Activated naive CD4-positive, alpha-beta T cell treated with anti-CD3 and anti-CD28 coated beads, Interleukin-2, amount 10 ng/mL, durations not matched to agents 7 days and 5 days (primary cell): ENCODE data around the gene TECPR1.
"Not testable (repeated sequence)": the region's sequence is repeated elsewhere in the genome, so short reads cannot be mapped to it uniquely, and the experiment has no call there.

ENCODE experiments used
- CTCF ChIA-PET: fragments of 350-600 bp; sonication (Branson Sonifier 250); formaldehyde crosslinking; loops from one replicate; lab custom pipeline; 2021; ENCODE audit warnings: antibody characterized with exemption; lab: Charles Lee
- DNase-seq: peaks from one replicate; pipeline ENCODE4 v3.0.0-alpha.2; 2020
- H3K27ac Mint-ChIP-seq: one replicate; pipeline ENCODE4 v1.8.0; 2021; ENCODE audit warnings: mild to moderate bottlenecking, moderate library complexity, mixed read lengths
- H3K27me3 Mint-ChIP-seq: one replicate; pipeline ENCODE4 v1.8.0; 2021; ENCODE audit warnings: mild to moderate bottlenecking, mixed read lengths
- H3K36me3 Mint-ChIP-seq: one replicate; pipeline ENCODE4 v1.8.0; 2021; ENCODE audit warnings: mixed read lengths
- H3K4me1 Mint-ChIP-seq: one replicate; pipeline ENCODE4 v1.8.0; 2021; ENCODE audit warnings: mixed read lengths
- H3K4me3 Mint-ChIP-seq: one replicate; pipeline ENCODE4 v1.8.0; 2021; ENCODE audit warnings: mild to moderate bottlenecking, moderate library complexity, mixed read lengths
- H3K9me3 Mint-ChIP-seq: one replicate; pipeline ENCODE4 v1.8.0; 2021; ENCODE audit warnings: mixed read lengths

The TECPR1 gene

GRCh38 chr7:98219382-98219781 lies 32.6 kb downstream of the TECPR1 start:
- DNase-seq, H3K4me3 Mint-ChIP-seq, CTCF ChIA-PET, H3K9me3 Mint-ChIP-seq, H3K27me3 Mint-ChIP-seq: not testable (repeated sequence)
- peaks cover 17% of the 10 kb centered on the region for H3K4me1 Mint-ChIP-seq
- peak overlapping the region; percentile 61 for H3K27ac Mint-ChIP-seq
- H3K36me3 Mint-ChIP-seq = peaks cover 25% of the 10 kb centered on the region

DNA sequence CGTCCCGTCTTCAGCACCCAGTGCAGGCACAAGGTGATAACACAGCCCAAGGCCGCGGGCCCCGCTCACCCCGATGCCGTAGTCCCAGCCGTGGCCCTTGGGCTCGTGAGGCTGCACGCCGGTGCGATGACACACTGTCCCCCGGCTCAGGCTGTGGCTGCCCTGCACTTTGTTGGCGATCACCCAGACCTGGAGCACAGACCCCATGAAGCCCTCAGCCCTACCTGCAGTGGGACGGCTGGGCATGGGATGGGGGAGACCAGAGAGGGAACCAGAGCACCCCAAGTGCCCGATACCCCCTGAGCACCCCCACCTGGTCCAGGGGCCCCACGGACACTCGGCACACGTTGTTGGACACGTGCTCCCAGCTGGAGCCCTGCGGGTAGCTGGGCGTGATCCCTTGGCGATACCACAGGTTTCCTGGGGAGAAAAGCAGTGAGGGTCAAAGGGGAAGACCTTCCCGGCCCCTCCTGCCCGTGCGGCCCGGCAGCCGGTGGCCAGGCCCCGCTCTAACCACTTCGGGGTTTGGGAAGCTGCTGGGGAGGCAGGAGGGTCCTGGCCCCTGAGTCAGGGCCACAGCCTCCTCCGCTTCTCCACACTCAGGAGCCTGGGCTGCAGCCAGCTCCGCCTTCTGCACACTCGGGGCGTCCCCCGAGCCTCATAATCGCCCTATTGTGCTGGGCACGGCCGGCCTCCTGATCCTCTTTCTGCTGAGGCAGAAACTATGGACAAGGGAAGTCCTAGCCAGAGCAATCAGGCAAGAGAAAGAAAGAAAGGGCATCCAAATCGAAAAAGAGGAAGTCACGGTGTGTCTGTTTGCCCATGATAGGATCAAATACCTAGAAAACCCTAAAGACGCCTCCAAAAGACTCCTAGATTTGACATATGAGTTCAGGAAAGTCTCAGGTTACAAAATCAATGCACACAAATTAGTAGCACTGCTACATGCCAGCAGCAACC lies 34.1 kb downstream of the TECPR1 start:
- no peak for DNase-seq
- H3K4me1 Mint-ChIP-seq = peaks cover 17% of the 10 kb centered on the region
- H3K27ac Mint-ChIP-seq = no peak overlapping the region
- CTCF ChIA-PET = no interaction called here
- H3K9me3 Mint-ChIP-seq = no peaks in the 10 kb centered on the region
- peaks cover under 1% of the 10 kb centered on the region for H3K27me3 Mint-ChIP-seq
- H3K4me3 Mint-ChIP-seq = no peak overlapping the region
- H3K36me3 Mint-ChIP-seq = peaks cover 23% of the 10 kb centered on the region

GRCh38 chr7:98216941-98217622 lies 35.0 kb downstream of the TECPR1 start:
- Mint-ChIP-seq H3K36me3 (peaks cover 23% of the 10 kb centered on the region), H3K27me3 (peaks cover 6% of the 10 kb centered on the region)

GRCh38 chr7:98215561-98216495 lies 36.2 kb downstream of the TECPR1 start:
- Mint-ChIP-seq H3K4me1 (peaks cover 21% of the 10 kb centered on the region), H3K36me3 (peaks cover 20% of the 10 kb centered on the region), H3K4me3 (no peak overlapping the region), H3K27me3 (peaks cover 9% of the 10 kb centered on the region), H3K9me3 (no peaks in the 10 kb centered on the region), H3K27ac (peak overlapping the region; percentile 49)
- DNase-seq = no peak
- CTCF ChIA-PET = no interaction called here

More at GRCh38 chr7:98216941-98217622, 35.0 kb downstream of the TECPR1 start:
- CTCF ChIA-PET = no interaction called here
- Mint-ChIP-seq H3K27ac (no peak overlapping the region), H3K4me3 (no peak overlapping the region), H3K4me1 (peaks cover 17% of the 10 kb centered on the region), H3K9me3 (no peaks in the 10 kb centered on the region)
- no peak for DNase-seq

GRCh38 chr7:98214811-98215321 lies 37.2 kb downstream of the TECPR1 start:
- Mint-ChIP-seq H3K27me3 (peaks cover 9% of the 10 kb centered on the region), H3K4me3 (no peak overlapping the region), H3K36me3 (peaks cover 20% of the 10 kb centered on the region), H3K27ac (no peak overlapping the region), H3K9me3 (no peaks in the 10 kb centered on the region), H3K4me1 (peaks cover 21% of the 10 kb centered on the region)
- CTCF ChIA-PET = no interaction called here
- no peak for DNase-seq

DNA sequence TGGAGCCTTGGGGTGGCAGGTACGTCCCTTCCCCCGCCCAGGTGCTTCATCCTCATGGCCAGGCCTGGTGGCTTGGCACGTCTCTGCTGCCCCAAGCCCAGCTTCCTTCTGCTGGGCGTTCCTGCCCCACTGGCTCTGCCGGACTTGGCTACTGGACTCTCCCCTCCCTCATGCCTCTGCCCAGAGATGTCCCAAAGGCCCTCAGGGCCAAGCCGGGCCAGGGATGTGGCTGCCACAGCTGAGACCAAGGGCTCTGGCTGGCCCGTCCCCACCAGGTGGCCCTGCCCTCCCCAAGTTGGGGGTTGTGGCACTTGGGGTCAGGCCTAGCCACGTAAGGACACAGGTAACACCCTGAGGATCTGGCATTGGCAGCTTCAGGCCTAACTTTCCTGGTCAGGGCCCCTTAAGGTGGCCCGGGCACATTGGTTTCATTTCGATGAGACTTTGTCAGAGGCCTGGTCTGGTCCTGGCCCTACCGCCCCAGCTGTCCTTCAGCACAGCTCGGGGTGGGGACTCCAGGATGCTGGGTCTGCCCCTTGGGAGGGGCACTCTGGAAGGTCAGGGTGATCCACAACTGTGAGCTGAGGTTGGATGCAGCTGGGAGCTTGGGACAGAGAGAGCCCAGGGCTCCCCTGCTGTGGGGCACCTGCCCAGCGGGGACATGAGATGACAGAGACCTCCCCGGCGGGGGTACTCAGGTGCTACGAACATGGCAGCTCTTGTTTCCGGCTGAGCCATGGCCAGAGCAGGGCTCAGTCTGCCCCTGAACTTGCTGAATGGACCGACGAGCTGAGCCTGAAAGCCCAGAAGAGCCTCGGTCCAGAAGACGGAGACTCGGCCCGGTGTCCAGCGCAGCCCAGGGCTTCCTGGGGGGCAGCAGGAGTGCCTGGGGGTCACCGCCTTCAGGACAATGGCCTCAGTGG lies 37.9 kb downstream of the TECPR1 start:
- DNase-seq = no peak
- Mint-ChIP-seq H3K9me3 (no peaks in the 10 kb centered on the region), H3K4me3 (no peak overlapping the region), H3K36me3 (peaks cover 15% of the 10 kb centered on the region), H3K4me1 (peaks cover 16% of the 10 kb centered on the region), H3K27me3 (peaks cover 9% of the 10 kb centered on the region), H3K27ac (no peak overlapping the region)
- CTCF ChIA-PET = no interaction called here

GRCh38 chr7:98213296-98213887 lies 38.6 kb downstream of the TECPR1 start:
- H3K9me3 Mint-ChIP-seq = no peaks in the 10 kb centered on the region
- no peak overlapping the region for H3K4me3 Mint-ChIP-seq
- H3K36me3 Mint-ChIP-seq = peaks cover 10% of the 10 kb centered on the region
- CTCF ChIA-PET = no interaction called here
- no peak overlapping the region for H3K27ac Mint-ChIP-seq
- peaks cover 9% of the 10 kb centered on the region for H3K27me3 Mint-ChIP-seq
- no peak for DNase-seq
- H3K4me1 Mint-ChIP-seq = peaks cover 8% of the 10 kb centered on the region

DNA sequence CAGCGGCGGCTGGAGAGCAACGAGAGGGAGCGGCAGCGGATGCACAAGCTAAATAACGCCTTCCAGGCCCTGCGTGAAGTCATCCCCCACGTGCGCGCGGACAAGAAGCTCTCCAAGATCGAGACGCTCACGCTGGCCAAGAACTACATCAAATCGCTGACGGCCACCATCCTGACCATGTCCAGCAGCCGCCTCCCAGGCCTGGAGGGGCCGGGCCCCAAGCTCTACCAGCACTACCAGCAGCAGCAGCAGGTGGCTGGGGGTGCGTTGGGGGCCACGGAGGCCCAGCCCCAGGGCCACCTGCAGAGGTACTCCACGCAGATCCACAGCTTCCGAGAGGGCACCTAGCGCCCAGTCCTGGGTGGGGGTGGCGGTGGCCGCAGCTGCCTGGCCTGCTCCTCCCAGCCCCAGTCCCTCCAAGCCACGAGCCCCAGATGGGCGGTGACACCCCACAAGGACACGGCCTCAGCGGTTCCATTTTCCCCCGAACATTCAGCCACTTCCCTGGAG lies 39.4 kb downstream of the TECPR1 start:
- H3K27me3 Mint-ChIP-seq = peaks cover 9% of the 10 kb centered on the region
- no peak overlapping the region for H3K4me3 Mint-ChIP-seq
- no peaks in the 10 kb centered on the region for H3K9me3 Mint-ChIP-seq
- CTCF ChIA-PET = no interaction called here
- peaks cover 4% of the 10 kb centered on the region for H3K4me1 Mint-ChIP-seq
- no peak overlapping the region for H3K27ac Mint-ChIP-seq
- DNase-seq = peak; percentile 19
- peaks cover 6% of the 10 kb centered on the region for H3K36me3 Mint-ChIP-seq

- Mint-ChIP-seq H3K4me3 (peak overlapping the region; percentile 50), H3K27ac (no peak overlapping the region), H3K27me3 (peaks cover 9% of the 10 kb centered on the region), H3K4me1 (peaks cover 4% of the 10 kb centered on the region), H3K9me3 (no peaks in the 10 kb centered on the region), H3K36me3 (peaks cover 11% of the 10 kb centered on the region)
- peak; percentile 22 for DNase-seq
- CTCF ChIA-PET = no interaction called here
These were observed 40.1 kb downstream of the TECPR1 start for GRCh38 chr7:98211676-98212531.

GRCh38 chr7:98211221-98211675 lies 40.8 kb downstream of the TECPR1 start, which contains the start of gene BHLHA15:
Gene BHLHA15 (plus strand): TSS chr7:98211439. CDS start chr7:98212310, 871 bp downstream.
- H3K4me1 Mint-ChIP-seq = peaks cover 4% of the 10 kb centered on the region
- CTCF ChIA-PET = no interaction called here
- H3K36me3 Mint-ChIP-seq = peaks cover 13% of the 10 kb centered on the region
- peak; percentile 66 for DNase-seq
- H3K9me3 Mint-ChIP-seq = no peaks in the 10 kb centered on the region
- H3K27ac Mint-ChIP-seq = no peak within 1 kb of the TSS
- H3K4me3 Mint-ChIP-seq = peak within 1 kb of the TSS; percentile 50
- peaks cover 9% of the 10 kb centered on the region for H3K27me3 Mint-ChIP-seq

DNA sequence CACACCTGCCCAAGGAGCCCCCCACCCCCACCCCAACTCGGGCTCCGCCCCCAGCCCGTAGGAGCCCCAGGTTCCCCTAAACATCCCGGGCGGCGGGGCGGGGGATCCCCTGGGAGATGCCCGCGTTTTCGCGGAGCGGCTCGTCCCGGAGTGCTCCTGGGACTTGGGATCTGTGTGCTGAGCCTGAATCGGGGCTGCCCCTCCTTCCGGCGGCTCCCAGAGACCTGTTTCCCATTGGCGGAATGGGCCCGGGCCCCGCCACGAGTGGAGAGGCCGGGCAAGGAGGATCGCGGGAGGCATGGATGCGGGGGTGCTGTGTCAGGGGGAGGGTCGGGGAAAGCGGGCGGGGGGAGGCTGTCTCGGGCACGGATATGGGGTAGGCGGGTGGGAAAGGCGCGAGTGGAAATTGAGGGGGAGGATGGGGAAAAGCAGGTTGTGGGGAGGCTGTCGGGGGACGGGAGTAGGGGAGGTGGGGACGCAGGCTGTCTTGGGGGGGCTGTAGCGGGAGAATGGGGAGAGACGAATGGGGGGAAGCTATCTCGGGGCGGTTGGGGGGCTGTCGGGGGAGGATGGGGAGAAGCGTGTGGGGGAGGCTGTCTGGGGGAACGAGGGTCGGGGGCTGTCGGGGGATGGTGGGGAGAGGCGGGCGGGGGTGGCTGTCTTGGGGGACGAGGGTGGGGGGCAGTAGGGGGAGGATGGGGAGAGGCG lies 41.4 kb downstream of the TECPR1 start:
- Mint-ChIP-seq H3K4me1 (peaks cover 6% of the 10 kb centered on the region), H3K9me3 (no peaks in the 10 kb centered on the region), H3K36me3 (peaks cover 16% of the 10 kb centered on the region), H3K27me3 (peaks cover 9% of the 10 kb centered on the region), H3K4me3 (no peak overlapping the region), H3K27ac (no peak overlapping the region)
- CTCF ChIA-PET = no interaction called here
- peak; percentile 21 for DNase-seq
